T-helper 22 cell (primary cell): ENCODE measurements around the gene SLC44A2.

Source experiments
- DNase-seq: peaks from one replicate; pipeline ENCODE4 v3.0.0-alpha.2; 2020; ENCODE audit warnings: low read depth

Gene SLC44A2

DNA sequence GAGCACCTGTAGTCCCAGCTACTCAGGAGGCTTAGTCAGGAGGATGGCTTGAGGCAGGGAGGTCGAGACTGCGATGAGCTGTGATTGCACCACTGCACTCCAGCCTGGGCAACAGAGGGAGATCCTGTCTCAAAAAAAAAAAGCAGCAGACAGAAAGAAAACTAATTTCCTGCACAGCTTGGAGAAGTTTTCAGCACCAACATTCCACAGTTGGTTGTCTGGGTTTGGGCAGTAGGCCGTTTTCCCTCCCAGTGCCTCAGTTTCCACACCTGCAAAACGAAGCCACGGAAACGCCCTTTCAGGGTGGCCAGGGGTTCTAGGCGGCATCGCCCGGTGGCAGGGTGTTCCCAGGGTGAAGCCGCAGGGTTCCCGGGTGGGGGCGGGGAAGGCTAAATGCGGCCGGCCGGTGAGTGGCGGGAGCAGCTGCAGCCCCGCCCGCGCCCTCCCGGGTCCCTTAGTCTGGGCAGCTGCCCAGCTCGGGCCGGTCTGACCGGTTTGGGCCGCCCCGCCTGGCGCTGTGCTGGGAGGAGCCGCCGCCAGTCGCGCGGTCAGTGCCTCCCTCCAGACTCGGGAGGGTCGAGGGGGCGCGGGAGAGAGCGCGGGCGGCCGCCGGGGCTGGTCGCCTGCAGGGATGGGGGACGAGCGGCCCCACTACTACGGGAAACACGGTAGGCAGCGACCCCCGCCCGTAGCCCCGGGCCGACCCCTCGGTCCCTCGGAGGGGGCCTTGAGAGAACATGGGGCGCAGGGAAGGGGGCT, at the start of gene SLC44A2:
TSS of gene SLC44A2 (plus strand) at position 551 of the 759 bp plus-strand sequence. CDS start at position 632, 81 bp downstream.
- no peak for DNase-seq

DNA sequence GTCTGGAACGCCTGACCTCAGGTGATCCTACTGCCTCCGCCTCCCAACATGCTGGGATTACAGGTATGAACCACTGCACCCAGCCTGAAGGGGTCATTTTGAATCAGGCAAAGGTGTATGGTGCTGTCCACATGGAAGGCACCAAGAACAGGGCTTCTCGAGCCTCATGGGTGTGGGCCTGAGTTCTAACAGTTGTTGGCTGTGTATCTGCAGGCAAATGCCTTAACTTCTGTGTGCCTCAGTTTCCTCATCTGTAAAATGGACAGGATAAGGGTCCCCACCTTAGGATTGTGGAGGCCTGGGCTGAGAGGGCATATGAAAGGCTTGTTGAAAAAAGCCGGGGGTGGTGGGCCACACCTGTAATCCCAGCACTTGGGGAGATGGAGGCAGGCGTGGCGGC, 47.4 kb upstream of the SLC44A2 start:
- no peak for DNase-seq

DNA sequence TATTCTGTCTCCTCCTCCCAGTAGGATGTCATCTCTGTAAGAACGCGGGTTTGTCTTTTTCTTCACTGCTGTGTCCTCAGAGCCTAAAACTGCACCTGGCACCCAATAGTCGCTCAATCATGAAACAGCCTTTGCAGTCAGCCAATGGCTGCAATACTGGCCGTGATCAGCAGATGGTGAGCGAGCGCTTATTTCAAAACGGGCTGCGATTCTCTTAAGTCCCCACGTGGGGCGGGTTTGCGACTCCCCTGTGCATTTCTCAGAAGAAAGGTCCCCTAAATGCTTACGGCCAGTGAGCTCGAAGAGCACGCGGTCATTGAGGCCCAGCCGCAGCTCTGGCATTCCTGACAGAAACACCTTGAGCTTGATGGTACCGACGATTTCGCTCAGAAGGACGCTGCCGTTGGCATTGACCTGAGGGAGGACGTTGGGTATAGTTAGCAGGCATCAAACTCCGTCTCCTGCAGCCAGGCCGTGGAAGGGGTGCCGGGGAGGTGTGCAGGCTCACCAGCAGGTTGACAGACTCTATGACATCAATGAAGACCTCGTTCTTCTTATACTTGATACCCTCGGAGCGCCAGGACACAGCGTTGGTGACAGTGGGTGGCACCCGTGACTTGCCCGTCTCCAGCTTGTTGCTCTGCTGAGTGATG, 44.2 kb upstream of the SLC44A2 start:
- peak; percentile 68 for DNase-seq

DNA sequence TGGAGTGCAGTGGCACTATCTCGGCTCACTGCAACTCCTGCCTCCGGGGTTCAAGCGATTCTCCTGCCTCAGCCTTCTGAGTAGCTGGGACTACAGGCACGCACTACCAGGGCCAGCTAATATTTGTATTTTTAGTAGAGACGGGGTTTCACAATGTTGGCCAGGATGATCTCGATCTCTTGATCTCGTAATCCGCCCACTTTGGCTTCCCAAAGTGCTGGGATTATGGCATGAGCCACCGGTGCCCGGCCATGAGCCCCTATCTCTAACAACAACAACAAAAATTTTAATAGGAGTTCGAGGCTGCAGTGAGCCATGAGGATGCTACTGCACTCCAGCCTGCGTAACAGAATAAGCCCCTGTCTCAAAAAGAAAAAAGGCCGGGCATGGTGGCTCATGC, 43.3 kb upstream of the SLC44A2 start:
- DNase-seq, result no peak

DNA sequence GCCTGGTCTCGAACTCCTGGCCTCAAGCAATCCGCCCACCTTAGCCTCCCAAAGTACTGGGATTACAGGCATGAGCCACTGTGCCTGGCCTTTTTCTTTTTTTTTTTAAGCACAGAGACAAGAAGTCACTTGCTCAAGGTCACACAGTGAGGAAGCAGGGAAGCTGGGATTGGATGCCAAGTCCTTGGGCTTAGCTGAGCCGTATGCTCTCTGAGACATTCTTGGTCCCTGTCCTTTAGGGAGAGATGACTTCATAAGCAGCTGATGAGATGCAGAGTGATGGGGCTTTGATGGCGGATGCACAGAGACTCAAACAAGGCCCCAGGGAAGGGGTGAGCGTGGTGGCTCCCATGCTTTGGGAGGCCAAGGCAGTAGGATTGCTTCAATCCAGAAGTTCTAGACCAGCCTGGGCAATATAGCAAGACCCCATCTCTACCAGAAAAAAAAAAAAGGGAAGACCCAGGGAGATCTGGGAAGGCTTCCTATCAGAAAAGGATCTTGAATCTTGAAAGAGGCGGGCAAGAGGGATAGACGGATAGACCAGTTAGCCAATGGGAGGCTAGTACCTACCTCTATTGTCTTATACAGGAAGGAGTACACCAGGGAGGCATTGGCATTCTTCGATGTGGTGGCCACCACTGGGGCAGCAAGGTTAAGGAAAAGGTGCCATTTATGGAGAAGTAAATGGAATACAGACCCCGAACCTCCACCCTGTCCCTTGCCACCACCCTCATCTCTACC, 42.1 kb upstream of the SLC44A2 start:
- DNase-seq, result no peak

DNA sequence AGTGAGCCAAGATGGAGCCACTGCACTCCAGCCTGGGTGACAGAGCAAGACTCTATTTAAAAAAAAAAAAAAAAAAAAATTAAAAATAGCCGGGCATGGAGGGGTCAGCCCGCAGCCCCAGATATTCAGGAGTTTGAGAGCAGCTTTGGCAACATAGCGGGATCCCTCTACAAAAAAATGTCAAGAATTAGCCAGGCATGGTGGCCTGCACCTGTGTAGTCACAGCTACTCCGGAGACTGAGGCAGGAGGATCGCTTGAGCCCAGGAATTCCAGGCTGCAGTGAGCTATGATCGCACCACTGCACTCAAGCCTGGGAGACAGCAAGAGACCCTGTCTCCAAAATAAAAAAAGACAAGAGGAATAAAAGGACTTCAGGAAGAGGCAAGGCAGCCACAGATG, 39.0 kb upstream of the SLC44A2 start:
- no peak for DNase-seq

DNA sequence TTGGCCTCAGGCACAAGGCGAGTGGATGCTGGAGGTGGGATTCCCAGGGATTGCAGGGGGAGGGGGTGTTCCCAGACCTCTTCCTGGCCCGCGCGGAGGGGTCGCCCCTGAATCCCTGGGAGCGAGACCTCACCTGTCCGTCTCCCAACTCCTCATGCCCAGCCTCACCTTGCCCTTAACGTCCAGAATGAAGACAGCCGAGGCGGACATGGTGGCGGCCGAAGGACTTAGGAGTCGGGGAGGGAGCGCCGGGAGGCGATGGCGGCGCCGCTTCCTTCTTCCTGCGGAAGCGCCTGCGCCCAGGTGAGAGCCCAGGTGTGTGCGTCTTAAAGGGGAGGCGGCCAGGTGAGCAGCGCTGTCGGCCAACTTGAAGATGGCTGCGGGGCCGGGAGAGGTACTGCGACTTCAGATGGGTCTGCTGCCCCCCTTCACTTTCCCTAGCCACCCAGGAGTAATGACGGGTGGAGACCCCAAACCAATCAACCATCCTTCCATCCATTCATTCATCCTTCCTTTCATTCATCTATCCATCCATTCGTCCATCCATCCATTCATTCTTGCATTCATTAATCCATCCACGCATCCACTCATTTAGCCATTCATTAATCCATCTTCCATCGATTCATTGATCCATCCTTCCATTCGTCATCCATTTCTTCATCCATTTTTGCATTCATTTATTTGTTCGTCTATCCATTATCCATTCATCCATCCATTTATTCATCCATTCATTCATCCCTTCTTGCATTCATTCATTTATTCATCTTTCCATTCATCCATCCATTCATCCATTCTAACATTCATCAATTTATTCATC, 38.1 kb upstream of the SLC44A2 start, which contains the start of gene AP1M2:
TSS of gene AP1M2 (minus strand) at position 291 of the 817 bp plus-strand sequence. CDS start at position 210, 81 bp downstream.
- DNase-seq, result no peak

DNA sequence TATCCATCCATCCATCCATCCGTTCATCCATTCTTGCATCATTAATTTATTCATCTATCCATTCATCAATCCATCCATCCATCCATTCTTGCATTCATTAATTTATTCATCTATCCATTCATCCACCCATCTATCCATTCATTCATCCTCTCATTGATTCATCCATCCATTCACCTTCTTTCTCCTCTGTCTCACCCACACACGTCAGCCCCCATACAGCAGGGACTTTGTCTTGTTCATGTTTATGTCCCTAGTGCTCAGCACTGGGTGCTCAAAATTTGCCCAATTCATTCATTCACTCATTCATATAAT, 37.6 kb upstream of the SLC44A2 start:
- no peak for DNase-seq

DNA sequence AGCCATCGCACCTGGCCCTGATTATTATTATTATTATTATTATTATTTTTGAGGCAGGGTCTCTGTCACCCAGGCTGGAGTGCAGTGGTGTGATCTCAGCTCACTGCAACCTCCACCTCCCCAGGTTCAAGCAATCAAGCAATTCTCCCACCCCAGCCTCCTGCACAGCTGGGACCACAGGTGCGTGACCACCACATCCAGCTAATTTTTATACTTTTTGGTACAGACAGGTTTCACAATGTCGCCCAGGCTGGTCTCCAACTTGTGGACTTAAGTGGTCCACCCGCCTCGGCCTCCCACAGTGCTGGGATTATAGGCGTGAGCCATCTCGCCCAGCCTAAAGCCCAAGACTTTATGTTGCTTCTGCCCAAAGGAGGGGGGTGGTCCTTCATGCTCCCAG, 32.2 kb upstream of the SLC44A2 start:
- DNase-seq, result no peak

DNA sequence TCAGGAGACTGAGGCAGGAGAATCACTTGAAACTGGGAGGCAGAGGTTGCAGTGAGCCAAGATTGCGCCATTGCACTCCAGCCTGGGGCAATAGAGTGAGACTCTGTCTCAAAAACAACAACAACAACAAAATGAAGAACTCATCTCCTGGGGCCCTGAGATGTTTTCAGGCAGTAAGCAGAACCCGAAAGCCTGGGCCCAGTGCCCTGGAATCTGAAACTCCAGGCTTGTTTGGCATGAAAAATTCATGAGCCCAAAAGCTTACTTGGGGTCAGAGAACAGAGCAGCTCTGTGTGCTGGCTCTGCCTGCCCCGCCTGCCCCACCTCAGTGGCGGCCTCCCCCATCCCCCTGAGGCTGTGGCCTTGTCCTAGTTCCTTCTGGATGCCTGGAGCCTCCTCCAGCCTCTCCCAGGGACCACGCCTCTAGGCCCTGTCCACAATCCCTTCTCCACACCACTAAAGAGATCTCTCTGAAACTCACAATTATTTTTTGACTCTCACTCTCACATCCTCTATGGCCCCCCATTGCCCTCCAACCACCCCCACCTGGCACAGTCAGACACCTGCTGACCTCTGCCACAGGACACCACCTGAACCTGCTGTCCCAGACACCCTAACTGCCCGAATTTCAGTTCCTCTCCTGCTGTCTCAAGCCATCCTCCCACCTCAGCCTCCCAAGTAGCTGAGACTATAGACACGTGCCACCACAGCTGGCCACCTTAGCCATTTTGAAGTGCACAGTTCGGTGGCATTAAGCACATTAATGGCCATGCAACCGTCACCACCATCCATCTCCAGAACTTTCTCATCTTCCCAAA, 31.3 kb upstream of the SLC44A2 start:
- DNase-seq, result no peak

DNA sequence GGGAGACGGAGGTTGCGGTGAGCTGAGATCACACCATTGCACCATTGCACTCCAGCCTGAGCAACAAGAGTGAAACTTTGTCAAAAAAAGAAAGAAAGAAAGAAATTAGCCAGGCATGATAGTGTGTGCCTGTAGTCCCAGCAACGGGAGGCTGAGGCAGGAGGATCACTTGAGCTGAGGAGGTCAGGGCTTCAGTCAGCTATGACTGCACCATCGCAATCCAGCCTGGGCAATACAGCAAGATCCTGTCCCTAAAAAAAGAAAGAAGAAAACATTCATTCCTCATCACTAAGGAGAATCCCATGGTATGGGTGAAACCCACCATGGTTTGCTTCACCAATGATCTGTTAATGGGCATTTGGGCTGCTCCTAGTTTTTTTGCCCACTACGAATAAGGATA, 25.2 kb upstream of the SLC44A2 start:
- no peak for DNase-seq

DNA sequence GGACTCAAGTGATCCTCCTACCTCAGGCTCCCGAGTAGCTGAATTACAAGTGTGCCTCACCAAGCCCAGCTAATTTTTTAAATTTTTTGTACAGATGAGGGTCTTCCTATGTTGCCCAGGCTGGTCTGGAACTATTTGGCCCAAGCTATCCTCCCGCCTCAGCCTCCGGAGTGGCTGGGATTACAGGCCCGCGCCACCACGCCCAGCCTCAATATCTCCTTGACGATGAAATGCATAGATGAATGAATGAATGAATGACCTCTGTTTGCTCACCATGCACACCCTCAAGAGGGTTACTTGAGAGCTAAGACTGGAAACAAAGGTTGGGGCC, 23.4 kb upstream of the SLC44A2 start:
- no peak for DNase-seq

DNA sequence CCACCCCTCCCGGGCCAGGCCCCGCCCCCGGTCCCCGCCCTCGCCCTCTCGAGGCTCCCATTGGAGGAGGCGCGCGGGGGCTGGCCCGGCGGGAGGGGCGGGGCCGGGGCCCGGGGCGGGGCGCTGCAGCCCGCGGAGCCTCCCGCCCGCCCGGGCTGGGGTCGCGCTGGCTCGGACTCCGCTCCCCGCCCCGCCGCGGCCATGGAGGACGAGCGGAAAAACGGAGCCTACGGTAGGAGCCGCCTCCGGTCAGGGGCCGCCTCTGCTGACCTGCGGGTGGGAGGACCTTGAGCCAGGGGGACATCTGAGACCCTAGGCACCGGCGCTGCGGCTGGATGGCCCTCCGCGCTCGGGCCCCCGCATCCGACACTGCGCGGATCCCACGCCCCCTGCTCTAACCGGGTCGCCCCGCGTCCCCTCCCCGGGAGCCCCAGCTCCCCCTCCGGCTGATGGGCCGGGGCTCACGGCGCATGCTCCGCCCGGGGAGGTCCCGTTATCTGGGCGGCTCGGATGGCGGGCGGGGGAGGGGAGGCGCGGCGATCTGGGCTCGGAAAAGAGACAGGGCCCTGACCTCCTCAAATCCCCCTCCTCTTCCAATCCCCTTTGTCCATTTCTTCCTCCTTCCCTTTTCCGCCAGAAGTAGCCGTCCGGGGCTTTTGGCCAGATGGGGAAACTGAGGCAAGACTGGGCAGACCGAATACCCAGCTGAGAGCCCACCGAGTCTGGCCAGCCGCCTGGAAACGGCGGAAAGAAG, 22.8 kb upstream of the SLC44A2 start:
- peak; percentile 71 for DNase-seq

DNA sequence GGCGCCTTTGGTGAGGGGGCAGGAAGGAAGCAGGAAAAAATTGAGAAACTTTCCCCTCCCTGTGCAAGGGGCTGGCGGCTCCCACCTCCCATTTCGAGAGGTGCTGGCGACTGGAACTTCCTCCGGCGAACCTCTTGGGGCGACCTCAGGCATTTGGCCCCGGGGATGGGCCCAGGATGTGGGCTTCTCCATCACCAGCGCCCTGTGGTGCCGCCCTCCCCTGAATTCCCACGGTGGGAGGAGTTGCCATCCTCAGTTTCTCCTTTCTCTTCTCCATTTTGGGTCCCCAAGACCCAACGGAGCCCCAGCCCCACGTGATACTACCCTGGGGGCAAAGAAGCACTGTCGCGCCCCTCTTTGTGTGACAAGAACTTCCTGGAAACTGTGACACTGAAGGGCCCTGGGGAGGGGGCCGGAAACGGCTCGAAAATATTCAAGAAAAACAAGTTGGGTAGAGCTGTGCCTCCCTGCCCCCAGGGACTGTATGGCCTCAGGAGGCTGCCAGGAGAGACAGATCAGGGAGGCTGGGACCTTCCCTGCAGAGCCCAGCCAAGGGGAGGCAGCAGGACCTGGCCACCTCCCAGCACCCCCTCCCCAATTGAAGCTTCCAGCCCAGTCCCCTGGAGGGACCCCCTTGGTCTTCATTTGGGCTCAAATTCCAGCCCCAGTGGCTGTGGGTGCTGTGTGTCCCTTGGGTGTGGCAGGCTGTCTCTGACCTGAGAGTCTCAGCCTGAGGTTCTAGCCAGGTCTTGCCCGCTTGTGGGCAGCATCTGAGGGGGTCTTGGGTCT, 22.1 kb upstream of the SLC44A2 start:
- peak; percentile 68 for DNase-seq

DNA sequence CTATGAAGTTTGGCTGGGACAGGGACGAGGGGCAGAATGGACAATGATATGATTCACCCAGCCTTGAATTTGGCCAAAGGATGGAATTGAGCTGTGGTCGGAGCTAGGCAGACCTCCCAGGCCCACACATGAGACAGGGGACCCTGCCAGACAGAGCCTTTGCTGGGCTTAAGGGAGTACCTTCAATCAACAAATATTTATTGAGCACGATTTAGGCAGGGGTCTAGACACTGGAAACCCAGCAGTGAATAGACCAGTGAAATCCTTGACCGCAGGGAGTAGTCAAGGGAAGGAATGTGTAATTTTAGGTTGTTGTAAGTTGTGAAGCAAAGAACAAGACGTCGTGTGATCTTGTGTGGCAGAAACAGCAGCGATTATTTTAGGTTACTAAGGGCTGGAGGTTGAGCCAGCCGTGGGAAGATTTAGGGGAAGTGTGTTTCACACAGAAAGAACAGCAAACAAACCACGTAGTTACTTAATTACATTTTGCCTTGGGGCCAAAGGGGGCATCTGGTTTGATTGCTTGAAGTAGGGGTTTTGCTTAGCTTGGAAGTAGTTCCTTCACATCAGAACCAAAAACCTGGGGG, 21.4 kb upstream of the SLC44A2 start:
- DNase-seq, result no peak

DNA sequence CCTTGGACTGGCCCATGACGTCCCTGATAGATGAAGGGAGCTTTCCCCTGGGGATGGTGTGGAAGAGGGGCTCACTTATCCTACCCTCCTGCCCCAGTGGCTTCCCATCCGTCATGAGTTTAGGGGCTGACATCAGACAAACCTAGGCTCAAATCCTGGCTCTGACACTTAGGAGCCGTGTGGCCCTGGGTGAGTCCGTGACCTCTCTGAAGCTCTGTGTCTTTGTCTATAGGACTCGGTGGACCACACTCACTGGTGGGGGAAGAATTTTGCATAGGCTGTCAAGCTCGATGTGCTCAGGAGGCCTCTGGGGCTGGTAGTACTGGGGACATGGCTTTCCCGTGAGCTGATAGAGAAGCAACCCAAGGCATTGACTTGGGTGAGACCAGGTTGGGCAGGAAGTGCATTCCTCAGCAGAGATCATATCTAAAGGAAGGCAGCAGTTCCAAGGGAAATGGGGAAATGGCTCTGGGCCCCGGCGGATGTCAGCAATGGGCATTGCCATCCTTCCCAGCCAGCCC, 20.8 kb upstream of the SLC44A2 start:
- DNase-seq, result no peak

DNA sequence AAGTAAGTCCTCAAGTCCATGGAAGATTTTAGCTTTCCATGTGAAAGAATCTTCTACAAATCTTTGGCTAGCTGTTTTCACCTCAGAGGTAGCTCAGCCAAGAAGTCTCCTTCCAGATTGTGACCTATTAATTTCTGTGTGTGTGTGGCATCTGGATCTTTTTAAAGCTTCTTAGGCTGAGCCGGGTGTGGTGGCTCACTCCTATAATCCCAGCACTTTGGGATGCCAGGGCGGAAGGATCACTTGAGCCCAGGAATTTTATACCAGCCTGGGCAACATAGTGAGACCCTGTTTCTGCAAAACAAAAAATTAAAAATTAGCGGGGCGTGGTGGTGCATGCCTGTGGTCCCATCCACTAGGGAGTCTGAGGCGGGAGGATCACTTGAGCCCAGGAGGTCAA, 13.4 kb upstream of the SLC44A2 start:
- DNase-seq, result no peak

DNA sequence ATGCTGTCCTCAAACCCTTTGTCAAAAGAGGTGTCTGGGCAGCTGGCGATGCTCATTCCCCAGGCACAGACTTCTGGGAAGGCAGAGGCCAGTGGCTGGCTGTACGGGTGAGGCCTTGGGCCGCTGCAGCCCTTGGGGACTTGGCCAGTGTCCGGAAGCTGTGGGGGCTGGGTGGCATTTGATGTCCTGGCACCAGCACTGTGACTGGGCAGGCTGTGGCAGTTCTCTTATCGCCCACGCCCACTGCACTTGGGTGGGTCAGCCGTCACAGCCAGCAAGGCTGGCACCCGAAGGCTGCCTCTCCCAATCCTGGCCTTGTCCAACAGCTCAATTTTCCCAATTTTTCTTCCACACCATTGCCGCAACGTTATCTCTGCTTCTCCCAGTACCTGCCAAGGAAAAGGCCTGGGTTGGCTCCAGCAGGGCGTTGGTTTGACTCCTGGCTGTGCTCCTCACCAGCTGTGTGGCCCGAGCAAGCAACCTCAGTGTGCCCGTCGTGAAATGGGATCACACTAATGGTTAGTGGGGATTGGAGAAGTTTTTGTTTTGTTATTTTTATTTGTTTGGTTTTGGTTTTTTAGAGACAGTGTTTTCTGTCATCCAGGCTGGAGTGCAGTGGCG, 12.7 kb upstream of the SLC44A2 start:
- DNase-seq, result no peak
